ENCODE results near the gene ATG7. TPM values are rescaled to one million over a fixed set of nuclear protein-coding genes. Genes with fewer than 3 reads are reported as not detected.

ATG7 gene
- total RNA-seq, 4 donors from 2014 or later, result 20.6 to 50.4 (median 39.9) TPM

- no peak for DNase-seq (ENCODE audit: extremely low spot score)
- Histone ChIP-seq H3K4me3 (no peak overlapping the region), H3K36me3 (no peaks in the 10 kb centered on the region), H3K27ac (replicated peaks in 1 of 4) (no peak overlapping the region), H3K27me3 (no peaks in the 10 kb centered on the region), H3K4me1 (no peaks in the 10 kb centered on the region), H3K9me3 (no peaks in the 10 kb centered on the region)
- intact Hi-C loops (cut with DNase I), result no loop called here
- 86% methylated on average over 1 of the region's 1 CpG for WGBS
- no peak for TF ChIP-seq EP300 (IDR thresholded peaks at IDR 0.05)
- TF ChIP-seq POLR2AphosphoS5 (IDR thresholded peaks at IDR 0.05), result no peak
- TF ChIP-seq POLR2A (IDR thresholded peaks at IDR 0.05; ENCODE audit: low read depth), result no peak
Observed at GRCh38 chr3:11244121-11244677, 28.0 kb upstream of the ATG7 start.

GRCh38 chr3:11245276-11245675 is 26.9 kb upstream of the ATG7 start:
- H3K9me3 ChIP-seq, result no peaks in the 10 kb centered on the region
- WGBS, result 92% methylated on average over 8 of the region's 8 CpGs
- H3K4me3 ChIP-seq, result no peak overlapping the region
- no peaks in the 10 kb centered on the region for H3K36me3 ChIP-seq
- no peaks in the 10 kb centered on the region for H3K27me3 ChIP-seq
- TF ChIP-seq POLR2A (IDR thresholded peaks at IDR 0.05; ENCODE audit: low read depth) (no peak), POLR2AphosphoS5 (IDR thresholded peaks at IDR 0.05) (no peak), EP300 (IDR thresholded peaks at IDR 0.05) (no peak), CTCF (IDR thresholded peaks at IDR 0.05) (no peak)
- no peak overlapping the region for H3K27ac ChIP-seq (replicated peaks in 1 of 4)
- no peaks in the 10 kb centered on the region for H3K4me1 ChIP-seq
- DNase-seq (ENCODE audit: extremely low spot score), result no peak
- intact Hi-C loops (cut with DNase I), result no loop called here

- WGBS, result 85% methylated on average over 6 of the region's 6 CpGs
Observed at GRCh38 chr3:11245827-11246662, 26.2 kb upstream of the ATG7 start.

GRCh38 chr3:11246663-11246970 is 25.6 kb upstream of the ATG7 start:
- no peak for DNase-seq (ENCODE audit: extremely low spot score)
- Histone ChIP-seq H3K27me3 (no peaks in the 10 kb centered on the region), H3K36me3 (no peaks in the 10 kb centered on the region), H3K9me3 (no peaks in the 10 kb centered on the region), H3K27ac (replicated peaks in 1 of 4) (no peak overlapping the region), H3K4me3 (no peak overlapping the region), H3K4me1 (no peaks in the 10 kb centered on the region)
- 83% methylated on average over 2 of the region's 2 CpGs for WGBS
- TF ChIP-seq POLR2AphosphoS5 (IDR thresholded peaks at IDR 0.05) (no peak), POLR2A (IDR thresholded peaks at IDR 0.05; ENCODE audit: low read depth) (no peak), EP300 (IDR thresholded peaks at IDR 0.05) (no peak), CTCF (IDR thresholded peaks at IDR 0.05) (no peak)
- intact Hi-C loops (cut with DNase I), result no loop called here

More at GRCh38 chr3:11245827-11246662, 26.2 kb upstream of the ATG7 start:
- no peak overlapping the region for H3K27ac ChIP-seq (replicated peaks in 1 of 4)
- H3K36me3 ChIP-seq, result no peaks in the 10 kb centered on the region
- H3K9me3 ChIP-seq, result no peaks in the 10 kb centered on the region
- no peaks in the 10 kb centered on the region for H3K27me3 ChIP-seq
- intact Hi-C loops (cut with DNase I), result no loop called here
- H3K4me1 ChIP-seq, result no peaks in the 10 kb centered on the region
- H3K4me3 ChIP-seq, result no peak overlapping the region
- DNase-seq (ENCODE audit: extremely low spot score), result no peak
- TF ChIP-seq EP300 (IDR thresholded peaks at IDR 0.05), result no peak
- no peak for TF ChIP-seq CTCF (IDR thresholded peaks at IDR 0.05)
- no peak for TF ChIP-seq POLR2AphosphoS5 (IDR thresholded peaks at IDR 0.05)
- TF ChIP-seq POLR2A (IDR thresholded peaks at IDR 0.05; ENCODE audit: low read depth), result no peak

DNA sequence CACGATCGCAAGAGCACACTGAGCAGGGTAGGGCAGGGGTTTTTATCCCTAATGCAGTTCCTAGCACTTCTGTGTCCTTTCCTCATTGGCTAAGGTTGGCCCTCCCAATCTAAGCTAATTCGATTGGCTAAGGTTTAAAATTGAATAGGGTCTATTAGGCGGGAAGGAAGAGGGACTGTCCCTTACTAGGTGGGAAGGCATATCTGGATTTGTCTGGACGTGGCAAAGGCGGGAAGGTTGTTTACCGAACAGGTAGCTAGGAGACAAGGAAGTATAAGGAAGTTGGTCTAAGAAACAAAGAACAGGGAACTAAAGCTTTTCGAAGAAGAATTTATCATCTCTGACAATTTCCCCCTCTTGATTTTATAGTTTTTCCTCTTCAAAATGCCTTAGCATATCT is 24.8 kb upstream of the ATG7 start:
- Histone ChIP-seq H3K27me3 (no peaks in the 10 kb centered on the region), H3K9me3 (no peaks in the 10 kb centered on the region), H3K36me3 (no peaks in the 10 kb centered on the region), H3K27ac (replicated peaks in 1 of 4) (no peak overlapping the region), H3K4me3 (no peak overlapping the region), H3K4me1 (no peaks in the 10 kb centered on the region)
- no peak for DNase-seq (ENCODE audit: extremely low spot score)
- TF ChIP-seq POLR2AphosphoS5 (IDR thresholded peaks at IDR 0.05), result no peak
- TF ChIP-seq EP300 (IDR thresholded peaks at IDR 0.05), result no peak
- no peak for TF ChIP-seq CTCF (IDR thresholded peaks at IDR 0.05)
- TF ChIP-seq POLR2A (IDR thresholded peaks at IDR 0.05; ENCODE audit: low read depth), result no peak
- intact Hi-C loops (cut with DNase I), result no loop called here
- WGBS, result 85% methylated on average over 8 of the region's 8 CpGs
